Fibroblast of skin of back (primary cell): ENCODE measurements around the gene RPSA.
"Not testable (repeated sequence)": the region's sequence is repeated elsewhere in the genome, so short reads cannot be mapped to it uniquely, and the experiment has no call there.

Source experiments
- DNase-seq: peaks from one replicate; pipeline ENCODE4 v3.0.0-alpha.2; 2013

The RPSA gene

GRCh38 chr3:39420543-39420942, 14.0 kb downstream of the RPSA start:
- no peak for DNase-seq

- DNase-seq, result peak; percentile 56
Observed at GRCh38 chr3:39423436-39423970, 17.0 kb downstream of the RPSA start.

GRCh38 chr3:39426312-39426711, 19.8 kb downstream of the RPSA start:
- no peak for DNase-seq

GRCh38 chr3:39427506-39427905, 21.0 kb downstream of the RPSA start:
- no peak for DNase-seq

- no peak for DNase-seq
Observed at GRCh38 chr3:39428745-39429201, 22.3 kb downstream of the RPSA start.

GRCh38 chr3:39429466-39429865, 22.9 kb downstream of the RPSA start:
- no peak for DNase-seq

- no peak for DNase-seq
Observed at GRCh38 chr3:39432342-39432741, 25.8 kb downstream of the RPSA start.

GRCh38 chr3:39433642-39434041, 27.1 kb downstream of the RPSA start:
- DNase-seq, result peak; percentile 43

- peak; percentile 25 for DNase-seq
Observed at GRCh38 chr3:39434574-39434973, 28.1 kb downstream of the RPSA start.

- DNase-seq, result no peak
Observed at GRCh38 chr3:39435006-39435748, 28.7 kb downstream of the RPSA start.

- no peak for DNase-seq
Observed at GRCh38 chr3:39438880-39439279, 32.4 kb downstream of the RPSA start.

GRCh38 chr3:39440316-39440715, 33.8 kb downstream of the RPSA start:
- DNase-seq, result no peak

- DNase-seq, result no peak
Observed at GRCh38 chr3:39443530-39443929, 37.0 kb downstream of the RPSA start.

- no peak for DNase-seq
Observed at GRCh38 chr3:39445927-39446326, 39.4 kb downstream of the RPSA start.

GRCh38 chr3:39446444-39446843, 39.9 kb downstream of the RPSA start:
- DNase-seq, result no peak

GRCh38 chr3:39447637-39448483, 41.3 kb downstream of the RPSA start:
- DNase-seq, result peak; percentile 77

- DNase-seq, result no peak
Observed at GRCh38 chr3:39448506-39449233, 42.1 kb downstream of the RPSA start.

- no peak for DNase-seq
Observed at GRCh38 chr3:39449796-39450195, 43.3 kb downstream of the RPSA start.

- no peak for DNase-seq
Observed at GRCh38 chr3:39453134-39453533, 46.6 kb downstream of the RPSA start.

GRCh38 chr3:39453872-39454271, 47.4 kb downstream of the RPSA start:
- not testable (repeated sequence) for DNase-seq

- no peak for DNase-seq
Observed at GRCh38 chr3:39454591-39455217, 48.2 kb downstream of the RPSA start.

GRCh38 chr3:39456159-39456558, 49.6 kb downstream of the RPSA start:
- no peak for DNase-seq
